GM12865 (cell line): ENCODE results near the gene RBPMS2.
"Not testable (repeated sequence)": the region's sequence is repeated elsewhere in the genome, so short reads cannot be mapped to it uniquely, and the experiment has no call there.

ENCODE experiments used
- DNase-seq: peaks from one replicate; pipeline ENCODE4 v3.0.0; 2010; ENCODE audit warnings: low read depth
- H3K4me3 ChIP-seq: 2 replicates; pipeline ENCODE4 v1.5.1; 2011; ENCODE audit warnings: mild to moderate bottlenecking, low read depth, low read length, control low read depth
- CTCF ChIP-seq: IDR thresholded peaks from 2 replicates; pipeline ENCODE4 v1.5.1; 2011; ENCODE audit warnings: low read length, control low read depth, low read depth, inconsistent platforms; ENCODE audit not compliant: insufficient read depth; ENCODE audit errors: missing control alignments

RBPMS2 gene

GRCh38 chr15:64775551-64776401 is at the start of gene RBPMS2:
Gene RBPMS2 (minus strand): TSS chr15:64775589. CDS start chr15:64775319, 270 bp downstream.
- TF ChIP-seq CTCF, result no peak
- DNase-seq, result no peak
- H3K4me3 ChIP-seq, result no peak within 1 kb of the TSS; the same call in 1 of the 2 replicates

GRCh38 chr15:64824929-64825430 is 49.6 kb upstream of the RBPMS2 start:
- peak overlapping the region; percentile 88 for H3K4me3 ChIP-seq
- TF ChIP-seq CTCF, result no peak
- peak; percentile 46 for DNase-seq

GRCh38 chr15:64816452-64816851 is 41.1 kb upstream of the RBPMS2 start:
- DNase-seq, result no peak
- no peak overlapping the region for H3K4me3 ChIP-seq
- TF ChIP-seq CTCF, result no peak

GRCh38 chr15:64814965-64815364 is 39.6 kb upstream of the RBPMS2 start:
- not testable (repeated sequence) for DNase-seq, H3K4me3 ChIP-seq

GRCh38 chr15:64814283-64814682 is 38.9 kb upstream of the RBPMS2 start:
- H3K4me3 ChIP-seq, DNase-seq: not testable (repeated sequence)

- peak; percentile 87 for DNase-seq
- TF ChIP-seq CTCF, result no peak
- H3K4me3 ChIP-seq, result no peak overlapping the region
Measured at GRCh38 chr15:64813075-64813474, 37.7 kb upstream of the RBPMS2 start.

- no peak for TF ChIP-seq CTCF
- no peak for DNase-seq
- no peak overlapping the region for H3K4me3 ChIP-seq
Measured at GRCh38 chr15:64810497-64811326, 35.3 kb upstream of the RBPMS2 start.
